ENCODE results near the gene SECISBP2.
"Not testable (repeated sequence)": the region's sequence is repeated elsewhere in the genome, so short reads cannot be mapped to it uniquely, and the experiment has no call there.

The SECISBP2 gene

GRCh38 chr9:89309608-89310474 lies 8.5 kb upstream of the SECISBP2 start:
- DNase-seq: no peak

- DNase-seq: peak; percentile 99
Observed at GRCh38 chr9:89310475-89311345, 7.6 kb upstream of the SECISBP2 start, which contains the start of gene CKS2. CKS2 (plus strand) TSS chr9:89311195; CDS start chr9:89311293, 98 bp downstream.

- no peak for DNase-seq
Observed at GRCh38 chr9:89311346-89312221, 6.7 kb upstream of the SECISBP2 start.

- DNase-seq: no peak
Observed at GRCh38 chr9:89312222-89312571, 6.1 kb upstream of the SECISBP2 start.

- DNase-seq: no peak
Observed at GRCh38 chr9:89313842-89314241, 4.5 kb upstream of the SECISBP2 start.

GRCh38 chr9:89314955-89315354 lies 3.3 kb upstream of the SECISBP2 start:
- DNase-seq: no peak

GRCh38 chr9:89315482-89315881 lies 2.8 kb upstream of the SECISBP2 start:
- DNase-seq: no peak

- no peak for DNase-seq
Observed at GRCh38 chr9:89317282-89317681, 1.0 kb upstream of the SECISBP2 start.

- no peak for DNase-seq
Observed at GRCh38 chr9:89319015-89319905, 960 bp downstream of the SECISBP2 start.

GRCh38 chr9:89323390-89323789 lies 5.1 kb downstream of the SECISBP2 start:
- no peak for DNase-seq

GRCh38 chr9:89325733-89326132 lies 7.4 kb downstream of the SECISBP2 start:
- DNase-seq: no peak

GRCh38 chr9:89328064-89328463 lies 9.8 kb downstream of the SECISBP2 start:
- DNase-seq: no peak

- no peak for DNase-seq
Observed at GRCh38 chr9:89329917-89330316, 11.6 kb downstream of the SECISBP2 start.

GRCh38 chr9:89330513-89330912 lies 12.2 kb downstream of the SECISBP2 start:
- no peak for DNase-seq

- DNase-seq: no peak
Observed at GRCh38 chr9:89339807-89340206, 21.5 kb downstream of the SECISBP2 start.

- DNase-seq: no peak
Observed at GRCh38 chr9:89340332-89340731, 22.0 kb downstream of the SECISBP2 start.

- no peak for DNase-seq
Observed at GRCh38 chr9:89342213-89342612, 23.9 kb downstream of the SECISBP2 start.

- no peak for DNase-seq
Observed at GRCh38 chr9:89342948-89343347, 24.6 kb downstream of the SECISBP2 start.

GRCh38 chr9:89343812-89344211 lies 25.5 kb downstream of the SECISBP2 start:
- not testable (repeated sequence) for DNase-seq

- no peak for DNase-seq
Observed at GRCh38 chr9:89345476-89345875, 27.2 kb downstream of the SECISBP2 start.

GRCh38 chr9:89346696-89347095 lies 28.4 kb downstream of the SECISBP2 start:
- DNase-seq: no peak

GRCh38 chr9:89347651-89348050 lies 29.4 kb downstream of the SECISBP2 start:
- no peak for DNase-seq

Measured in activated CD4-positive, CD25-positive, alpha-beta regulatory T cell treated with anti-CD3 and anti-CD28 coated beads, Interleukin-2, amount 50 U/mL, for 72 hours (primary cell).